HEK293 (cell line): ENCODE measurements around the gene INHBB.

Source experiments
- CTCF ChIA-PET: fragments of 350-600 bp; formaldehyde crosslinking; extraction: SDS; loops from one replicate; lab custom pipeline; 2021; ENCODE audit warnings: antibody characterized with exemption; lab: Yijun Ruan, JAX
- POLR2A ChIA-PET: fragments of 300-600 bp; formaldehyde crosslinking; extraction: SDS; loops from one replicate; lab custom pipeline; 2020; ENCODE audit warnings: antibody characterized with exemption, inconsistent platforms; lab: Yijun Ruan, JAX
- H3K27ac ChIP-seq: fragments of 200-500 bp; sonication (Bioruptor generic); 2 replicates; pipeline ENCODE4 v1.5.1; 2014; ENCODE audit warnings: low read depth, low read length, control low read depth, inconsistent platforms; ENCODE audit errors: extremely low read depth
- H3K36me3 ChIP-seq, 2 experiments: fragments of 200-500 bp in 1 of 2; sonication (Bioruptor generic) in 1 of 2; 1 replicate in 1 of 2; 2 replicates in 1 of 2; pipeline ENCODE4 v1.5.1; 2014 to 2017; ENCODE audit warnings: inconsistent platforms in 2 of 2, low read length in 2 of 2; ENCODE audit not compliant: control insufficient read depth in 2 of 2, insufficient read depth in 1 of 2
- H3K4me1 ChIP-seq: fragments of 200-500 bp; sonication (Bioruptor generic); 2 replicates; pipeline ENCODE4 v1.5.1; 2014; ENCODE audit warnings: mild to moderate bottlenecking, low read length, inconsistent platforms; ENCODE audit not compliant: control insufficient read depth, insufficient read depth
- H3K4me3 ChIP-seq: 2 replicates; pipeline ENCODE4 v1.5.1; 2011; ENCODE audit warnings: low read depth, mild to moderate bottlenecking, control low read depth, low read length, moderate library complexity
- H3K9me3 ChIP-seq: fragments of 200-500 bp; sonication (Bioruptor generic); 2 replicates; pipeline ENCODE4 v1.5.1; 2014; ENCODE audit warnings: low read depth, low read length, inconsistent platforms; ENCODE audit not compliant: control insufficient read depth, insufficient read depth
- GLIS2 ChIP-seq: fragments of 450-650 bp; formaldehyde crosslinking; IDR thresholded peaks from 2 replicates; pipeline ENCODE4 v1.5.1; 2016; ENCODE audit warnings: missing biosample characterization, missing genetic modification characterization
- KLF16 ChIP-seq: fragments of 450-650 bp; formaldehyde crosslinking; IDR thresholded peaks from 2 replicates; pipeline ENCODE4 v1.5.1; 2017; ENCODE audit warnings: missing biosample characterization, missing genetic modification characterization
- SP3 ChIP-seq: fragments of 450-650 bp; formaldehyde crosslinking; IDR thresholded peaks from 2 replicates; pipeline ENCODE4 v1.5.1; 2016; ENCODE audit warnings: missing biosample characterization, missing genetic modification characterization
- ZBTB8A ChIP-seq: fragments of 450-650 bp; formaldehyde crosslinking; IDR thresholded peaks from 2 replicates; pipeline ENCODE4 v1.5.1; 2016; ENCODE audit warnings: missing biosample characterization, missing genetic modification characterization
- ZNF266 ChIP-seq: fragments of 450-650 bp; formaldehyde crosslinking; IDR thresholded peaks from 2 replicates; pipeline ENCODE4 v1.5.1; 2016; ENCODE audit warnings: missing biosample characterization, missing genetic modification characterization, low read depth
- ZNF335 ChIP-seq: fragments of 450-650 bp; formaldehyde crosslinking; conservative IDR thresholded peaks from 2 replicates; pipeline ENCODE4 v1.5.1; 2016; ENCODE audit warnings: missing biosample characterization, missing genetic modification characterization
- ZNF473 ChIP-seq: fragments of 450-650 bp; formaldehyde crosslinking; IDR thresholded peaks from 2 replicates; pipeline ENCODE4 v1.5.1; 2017; ENCODE audit warnings: missing biosample characterization, missing genetic modification characterization
- ZNF585B ChIP-seq: fragments of 450-650 bp; formaldehyde crosslinking; IDR thresholded peaks from 2 replicates; pipeline ENCODE4 v1.5.1; 2016; ENCODE audit warnings: missing biosample characterization, missing genetic modification characterization
- ZNF623 ChIP-seq: fragments of 450-650 bp; formaldehyde crosslinking; IDR thresholded peaks from 2 replicates; pipeline ENCODE4 v1.5.1; 2016; ENCODE audit warnings: missing biosample characterization, missing genetic modification characterization
- ZNF660 ChIP-seq: fragments of 450-650 bp; IDR thresholded peaks from 2 replicates; pipeline ENCODE4 v1.5.1; 2018; ENCODE audit warnings: missing biosample characterization, mild to moderate bottlenecking, missing genetic modification characterization
- TF ChIP-seq, protein P1 (sequence below): fragments of 450-650 bp; formaldehyde crosslinking; IDR thresholded peaks from 2 replicates; pipeline ENCODE4 v1.5.1; 2016; ENCODE audit warnings: missing biosample characterization, missing genetic modification characterization
- TF ChIP-seq, protein P2 (sequence below): fragments of 450-650 bp; formaldehyde crosslinking; IDR thresholded peaks from 2 replicates; pipeline ENCODE4 v1.5.1; 2016; ENCODE audit warnings: missing biosample characterization, missing genetic modification characterization
- TF ChIP-seq, protein P3 (sequence below): fragments of 450-650 bp; formaldehyde crosslinking; optimal IDR thresholded peaks from 2 replicates; pipeline ENCODE3; 2016; ENCODE audit warnings: missing biosample characterization, mild to moderate bottlenecking, missing genetic modification characterization

Gene INHBB

DNA sequence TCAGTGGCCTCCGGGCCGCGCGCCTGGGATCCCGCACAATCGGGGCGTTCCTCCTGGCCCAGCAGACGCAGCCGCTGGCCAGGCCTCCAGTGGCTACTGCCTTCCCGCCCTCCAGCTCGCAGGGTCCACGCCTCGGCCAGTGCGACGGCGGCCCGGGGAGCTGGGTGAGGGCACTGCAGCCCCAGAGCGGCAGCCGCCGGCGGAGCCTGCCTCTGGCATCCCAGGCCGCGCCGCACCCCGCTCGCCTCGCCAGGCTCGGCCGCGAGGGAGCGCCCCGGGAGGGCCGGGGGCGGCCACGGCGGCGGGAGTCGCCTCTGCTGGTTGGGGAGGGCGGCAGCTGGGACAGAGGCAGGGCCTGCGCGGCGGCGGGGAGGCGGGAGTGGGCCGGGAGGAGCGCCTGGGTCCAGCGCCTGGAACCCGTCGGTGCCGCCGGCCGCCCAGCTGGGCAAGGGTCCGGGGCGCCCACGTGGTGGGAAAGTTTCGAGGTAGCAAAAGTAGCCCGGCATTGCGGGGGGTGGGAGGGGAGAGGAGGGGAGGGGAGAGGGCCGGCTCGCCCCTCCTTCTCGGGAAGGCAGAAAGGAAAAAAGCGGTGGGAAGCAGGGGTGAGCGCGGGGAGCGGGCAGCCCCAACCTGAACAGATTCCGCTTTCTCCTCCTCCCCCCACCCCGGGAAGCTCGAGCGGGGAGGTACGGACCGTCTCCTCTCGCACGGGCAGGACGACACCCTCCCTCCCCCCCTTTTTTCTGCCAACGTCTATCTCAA, 1.5 kb upstream of the INHBB start (continued):
- TF ChIP-seq, protein P1, sequence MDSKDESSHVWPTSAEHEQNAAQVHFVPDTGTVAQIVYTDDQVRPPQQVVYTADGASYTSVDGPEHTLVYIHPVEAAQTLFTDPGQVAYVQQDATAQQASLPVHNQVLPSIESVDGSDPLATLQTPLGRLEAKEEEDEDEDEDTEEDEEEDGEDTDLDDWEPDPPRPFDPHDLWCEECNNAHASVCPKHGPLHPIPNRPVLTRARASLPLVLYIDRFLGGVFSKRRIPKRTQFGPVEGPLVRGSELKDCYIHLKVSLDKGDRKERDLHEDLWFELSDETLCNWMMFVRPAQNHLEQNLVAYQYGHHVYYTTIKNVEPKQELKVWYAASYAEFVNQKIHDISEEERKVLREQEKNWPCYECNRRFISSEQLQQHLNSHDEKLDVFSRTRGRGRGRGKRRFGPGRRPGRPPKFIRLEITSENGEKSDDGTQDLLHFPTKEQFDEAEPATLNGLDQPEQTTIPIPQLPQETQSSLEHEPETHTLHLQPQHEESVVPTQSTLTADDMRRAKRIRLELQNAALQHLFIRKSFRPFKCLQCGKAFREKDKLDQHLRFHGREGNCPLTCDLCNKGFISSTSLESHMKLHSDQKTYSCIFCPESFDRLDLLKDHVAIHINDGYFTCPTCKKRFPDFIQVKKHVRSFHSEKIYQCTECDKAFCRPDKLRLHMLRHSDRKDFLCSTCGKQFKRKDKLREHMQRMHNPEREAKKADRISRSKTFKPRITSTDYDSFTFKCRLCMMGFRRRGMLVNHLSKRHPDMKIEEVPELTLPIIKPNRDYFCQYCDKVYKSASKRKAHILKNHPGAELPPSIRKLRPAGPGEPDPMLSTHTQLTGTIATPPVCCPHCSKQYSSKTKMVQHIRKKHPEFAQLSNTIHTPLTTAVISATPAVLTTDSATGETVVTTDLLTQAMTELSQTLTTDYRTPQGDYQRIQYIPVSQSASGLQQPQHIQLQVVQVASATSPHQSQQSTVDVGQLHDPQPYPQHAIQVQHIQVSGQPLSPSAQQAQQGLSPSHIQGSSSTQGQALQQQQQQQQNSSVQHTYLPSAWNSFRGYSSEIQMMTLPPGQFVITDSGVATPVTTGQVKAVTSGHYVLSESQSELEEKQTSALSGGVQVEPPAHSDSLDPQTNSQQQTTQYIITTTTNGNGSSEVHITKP (tag by site-specific recombination): peak; percentile 80
- TF ChIP-seq SP3 (tag by site-specific recombination) (peak; percentile 43), GLIS2 (tag by site-specific recombination) (peak; percentile 74)
- TF ChIP-seq, protein P2, sequence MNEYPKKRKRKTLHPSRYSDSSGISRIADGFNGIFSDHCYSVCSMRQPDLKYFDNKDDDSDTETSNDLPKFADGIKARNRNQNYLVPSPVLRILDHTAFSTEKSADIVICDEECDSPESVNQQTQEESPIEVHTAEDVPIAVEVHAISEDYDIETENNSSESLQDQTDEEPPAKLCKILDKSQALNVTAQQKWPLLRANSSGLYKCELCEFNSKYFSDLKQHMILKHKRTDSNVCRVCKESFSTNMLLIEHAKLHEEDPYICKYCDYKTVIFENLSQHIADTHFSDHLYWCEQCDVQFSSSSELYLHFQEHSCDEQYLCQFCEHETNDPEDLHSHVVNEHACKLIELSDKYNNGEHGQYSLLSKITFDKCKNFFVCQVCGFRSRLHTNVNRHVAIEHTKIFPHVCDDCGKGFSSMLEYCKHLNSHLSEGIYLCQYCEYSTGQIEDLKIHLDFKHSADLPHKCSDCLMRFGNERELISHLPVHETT (tag by site-specific recombination): no peak
- TF ChIP-seq, all 188 proteins: peak for 16

DNA sequence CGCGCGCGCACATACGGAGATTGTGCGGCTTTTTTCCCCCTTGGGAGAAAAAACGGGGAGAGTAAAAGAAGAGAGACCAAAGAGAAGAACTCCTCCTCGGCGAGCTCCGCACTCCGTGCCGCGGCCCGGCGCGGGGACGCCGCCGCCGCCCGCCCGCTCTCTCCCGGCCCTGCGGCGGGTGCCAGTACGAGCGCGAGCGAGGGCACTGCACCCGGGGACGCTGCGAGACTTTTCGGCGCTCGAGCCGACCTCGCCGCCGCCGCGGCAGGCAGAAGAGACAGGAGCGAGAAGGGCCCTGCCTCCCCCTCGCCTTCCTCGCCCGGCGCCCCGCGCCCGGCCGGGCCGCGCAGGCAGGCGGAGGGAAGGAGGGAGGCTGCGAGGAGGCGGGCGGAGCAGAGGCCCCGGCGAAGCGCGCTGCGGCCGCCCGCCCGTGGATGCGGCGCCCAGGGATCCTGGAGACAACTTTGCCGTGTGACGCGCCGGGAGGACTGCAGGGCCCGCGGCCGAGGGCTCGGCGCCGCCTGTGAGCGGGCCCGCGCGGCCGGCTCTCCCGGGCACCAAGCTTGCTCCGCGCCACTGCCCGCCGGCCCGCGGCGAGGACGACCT, 857 bp upstream of the INHBB start:
- POLR2A ChIA-PET: interaction anchor here (1.4 kb wide), 1 partner anchor 339 kb away, joined by 3 read pairs; no protein-coding TSS in a partner anchor
- Histone ChIP-seq H3K27ac (peak overlapping the region; percentile 64; the same call in 1 of the 2 replicates), H3K4me1 (peaks cover 15% of the 10 kb centered on the region), H3K36me3 (peaks cover 0 to 14% of the 10 kb centered on the region in 2 experiments; a peak in 1 of 3 replicates), H3K4me3 (peak overlapping the region; percentile 55), H3K9me3 (no peaks in the 10 kb centered on the region)
- TF ChIP-seq ZNF585B (tag by site-specific recombination): no peak
- TF ChIP-seq ZBTB8A: 0 out of 2 replicates have a peak, but pooled peaks have one; percentile 23
- no peak for TF ChIP-seq ZNF266 (tag by site-specific recombination)
- TF ChIP-seq, protein P3, sequence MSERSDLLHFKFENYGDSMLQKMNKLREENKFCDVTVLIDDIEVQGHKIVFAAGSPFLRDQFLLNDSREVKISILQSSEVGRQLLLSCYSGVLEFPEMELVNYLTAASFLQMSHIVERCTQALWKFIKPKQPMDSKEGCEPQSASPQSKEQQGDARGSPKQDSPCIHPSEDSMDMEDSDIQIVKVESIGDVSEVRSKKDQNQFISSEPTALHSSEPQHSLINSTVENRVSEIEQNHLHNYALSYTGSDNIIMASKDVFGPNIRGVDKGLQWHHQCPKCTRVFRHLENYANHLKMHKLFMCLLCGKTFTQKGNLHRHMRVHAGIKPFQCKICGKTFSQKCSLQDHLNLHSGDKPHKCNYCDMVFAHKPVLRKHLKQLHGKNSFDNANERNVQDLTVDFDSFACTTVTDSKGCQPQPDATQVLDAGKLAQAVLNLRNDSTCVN (tag by site-specific recombination): peak; percentile 56
- peak; percentile 25; the same call in 1 of the 2 replicates for TF ChIP-seq ZNF660 (tag by site-specific recombination)
- CTCF ChIA-PET: interaction anchor here (0.5 to 3.0 kb wide), 4 partner anchors 112 to 336 kb away, joined by 3 to 36 read pairs (median 4); no protein-coding TSS in a partner anchor

DNA sequence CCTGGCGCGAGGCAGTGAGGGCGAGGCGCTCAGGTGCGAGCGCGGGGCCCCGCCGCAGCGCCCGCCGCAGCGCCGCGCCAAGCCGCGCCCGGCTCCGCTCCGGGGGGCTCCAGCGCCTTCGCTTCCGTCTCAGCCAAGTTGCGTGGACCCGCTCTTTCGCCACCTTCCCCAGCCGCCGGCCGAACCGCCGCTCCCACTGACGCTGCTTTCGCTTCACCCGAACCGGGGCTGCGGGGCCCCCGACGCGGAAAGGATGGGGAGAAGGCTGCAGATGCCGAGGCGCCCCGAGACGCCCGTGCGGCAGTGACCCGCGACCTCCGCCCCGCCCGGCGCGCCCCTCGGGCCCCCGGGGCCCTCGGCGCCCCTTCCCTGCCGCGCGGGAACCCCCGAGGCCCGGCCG, 328 bp upstream of the INHBB start:
- H3K4me1 ChIP-seq: peaks cover 15% of the 10 kb centered on the region
- peaks cover 0 to 19% of the 10 kb centered on the region in 2 experiments; a peak in 1 of 3 replicates for H3K36me3 ChIP-seq
- no peaks in the 10 kb centered on the region for H3K9me3 ChIP-seq
- H3K4me3 ChIP-seq: peak overlapping the region; percentile 55
- TF ChIP-seq ZNF335 (tag by site-specific recombination): peak; percentile 55; the same call in 1 of the 2 replicates
- TF ChIP-seq KLF16 (tag by site-specific recombination): no peak
- no peak for TF ChIP-seq ZNF623 (tag by site-specific recombination)
- TF ChIP-seq ZNF473: no peak
- TF ChIP-seq ZBTB8A: peak; percentile 74
- TF ChIP-seq, all 188 proteins: peak for 2
- H3K27ac ChIP-seq: peak overlapping the region; percentile 64; the same call in 1 of the 2 replicates
- CTCF ChIA-PET: interaction anchor here (1.4 kb wide), 1 partner anchor 335 kb away, joined by 5 read pairs; no protein-coding TSS in a partner anchor
- POLR2A ChIA-PET: no interaction called here
